KG1 (cell line): ENCODE data around the gene ECHDC3.

Source experiments
- DNase-seq: peaks from one replicate; lab custom pipeline; 2025; lab: John Stamatoyannopoulos, UW

Gene ECHDC3

DNA sequence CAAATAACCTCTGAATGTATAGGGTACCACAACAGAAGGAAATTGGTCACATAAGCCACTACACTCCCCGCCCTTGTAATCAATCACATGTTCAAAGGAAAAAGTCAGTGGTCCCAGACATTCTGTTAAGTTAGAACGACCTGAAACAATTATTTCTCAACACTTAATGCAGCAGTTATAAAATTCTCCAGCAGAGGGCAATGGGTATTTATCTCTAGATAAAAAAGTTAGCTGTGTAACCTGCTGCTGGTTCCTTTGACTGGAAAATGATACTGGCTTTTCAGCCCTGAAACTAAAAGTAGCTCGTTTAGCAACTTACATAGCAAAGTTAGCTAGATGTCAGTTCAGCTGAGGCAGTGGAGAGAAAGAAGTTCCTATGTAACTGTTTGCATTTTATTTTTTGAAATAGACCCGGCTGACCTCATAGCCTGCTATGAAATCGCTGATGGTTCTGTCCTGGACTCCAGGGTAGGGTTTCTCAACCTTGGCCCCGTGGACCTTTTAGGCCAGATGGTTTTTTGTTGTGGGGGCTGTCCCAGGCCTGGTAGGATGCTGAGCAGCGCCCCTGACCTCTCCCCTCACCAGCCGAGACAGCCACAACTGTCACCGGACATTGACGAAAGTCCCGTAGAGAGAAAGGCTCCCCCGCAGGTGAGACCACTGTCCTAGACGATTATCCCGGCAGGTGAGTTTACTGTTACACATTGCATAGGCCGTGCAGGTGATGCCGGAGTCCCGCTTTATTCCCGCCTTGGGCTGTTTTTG, 40.8 kb downstream of the ECHDC3 start:
- DNase-seq = peak; percentile 81

- DNase-seq = no peak
These were observed 41.3 kb downstream of the ECHDC3 start for GRCh38 chr10:11783558-11783865.

- no peak for DNase-seq
These were observed 45.2 kb downstream of the ECHDC3 start for GRCh38 chr10:11787374-11787773.

DNA sequence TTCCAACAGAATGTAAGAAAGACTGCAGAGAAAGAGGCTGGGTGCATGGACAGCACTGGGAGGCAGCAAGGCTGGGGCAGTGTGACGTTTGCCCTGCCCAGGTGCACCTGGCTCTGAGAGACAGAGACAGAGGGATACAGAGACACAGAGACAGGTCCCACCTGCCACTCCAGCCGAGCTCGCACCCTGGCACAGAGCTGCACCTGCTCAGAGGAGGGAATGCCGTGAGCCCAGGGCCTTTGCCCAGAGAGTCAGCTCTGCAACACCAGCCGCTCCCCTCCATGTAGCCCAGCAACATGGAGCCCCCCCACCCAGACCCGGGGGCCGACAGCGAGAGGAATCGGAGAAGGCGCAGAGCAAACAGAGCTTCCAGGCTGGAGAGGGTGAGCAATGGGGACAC, 45.7 kb downstream of the ECHDC3 start:
- no peak for DNase-seq

GRCh38 chr10:11789306-11789705, 47.1 kb downstream of the ECHDC3 start:
- no peak for DNase-seq

DNA sequence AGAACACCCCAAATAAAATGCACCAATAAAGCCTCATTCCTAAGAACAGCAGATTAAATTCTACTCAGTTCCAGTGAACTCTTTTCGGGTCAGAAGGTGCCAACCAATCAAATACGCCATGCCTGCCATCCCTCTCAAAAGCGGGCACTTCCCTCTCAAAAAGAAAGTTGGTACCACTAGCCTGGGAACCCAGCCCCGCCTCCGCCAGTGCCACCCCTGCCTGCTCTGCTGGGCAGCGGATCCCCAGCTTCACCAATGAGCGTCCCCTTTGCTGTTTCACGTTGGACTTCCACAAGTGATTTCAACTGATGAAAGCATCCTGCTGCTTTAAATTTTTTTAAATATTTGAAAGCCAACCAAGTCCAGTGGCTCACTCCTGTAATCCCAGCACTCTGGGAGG, 47.8 kb downstream of the ECHDC3 start:
- DNase-seq = no peak

GRCh38 chr10:11793762-11794479, 51.7 kb downstream of the ECHDC3 start:
- no peak for DNase-seq

- no peak for DNase-seq
These were observed 52.4 kb downstream of the ECHDC3 start for GRCh38 chr10:11794566-11794965.

GRCh38 chr10:11795101-11795920, 53.1 kb downstream of the ECHDC3 start:
- no peak for DNase-seq

GRCh38 chr10:11796474-11796873, 54.3 kb downstream of the ECHDC3 start:
- DNase-seq = no peak

GRCh38 chr10:11797281-11797680, 55.1 kb downstream of the ECHDC3 start:
- DNase-seq = no peak

GRCh38 chr10:11797847-11798633, 55.9 kb downstream of the ECHDC3 start:
- DNase-seq = no peak

DNA sequence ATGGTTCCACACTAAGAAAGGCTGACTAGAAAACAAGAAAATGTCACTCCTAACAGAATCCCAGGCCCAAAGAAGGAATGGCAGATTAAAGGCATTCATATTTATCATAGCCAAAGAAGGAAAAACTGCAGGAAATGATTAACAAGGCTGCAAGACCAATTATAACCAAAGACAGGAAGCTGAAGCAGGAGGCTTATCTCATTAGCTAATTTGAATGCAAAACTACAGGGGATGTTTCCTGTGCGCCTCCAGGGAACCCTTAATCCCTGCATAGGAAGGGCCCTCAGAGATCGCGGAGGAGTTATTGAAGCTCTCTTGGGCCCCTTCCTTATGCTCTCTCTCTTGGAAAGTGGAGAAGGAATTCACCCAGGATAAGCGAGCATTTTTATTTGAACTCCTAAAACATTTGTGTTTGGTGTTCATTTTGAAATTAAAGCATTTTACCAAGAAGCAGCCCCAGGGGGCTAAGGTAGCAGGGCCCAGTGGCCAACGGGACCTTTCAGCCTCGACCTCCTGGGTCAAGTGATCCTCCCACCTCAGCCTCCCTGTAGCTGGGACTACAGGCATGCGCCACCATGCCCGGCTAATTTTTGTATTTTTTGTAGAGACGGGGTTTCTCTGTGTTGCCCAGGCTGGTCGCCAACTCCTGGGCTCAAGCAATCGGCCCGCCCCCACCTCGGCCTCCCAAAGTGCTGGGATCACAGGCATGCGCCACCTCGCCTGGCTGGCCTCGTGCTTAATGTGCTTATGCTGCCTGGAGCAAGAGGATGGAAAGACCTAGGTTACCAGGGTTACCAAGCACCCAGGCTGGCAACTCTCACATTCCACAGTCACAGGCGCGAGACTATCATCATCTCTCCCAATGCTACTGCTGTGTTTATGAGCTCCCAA, 56.9 kb downstream of the ECHDC3 start:
- DNase-seq = no peak

- no peak for DNase-seq
These were observed 57.5 kb downstream of the ECHDC3 start for GRCh38 chr10:11799736-11800080.

- DNase-seq = no peak
These were observed 62.2 kb downstream of the ECHDC3 start for GRCh38 chr10:11804336-11804735.

GRCh38 chr10:11805792-11806191, 63.6 kb downstream of the ECHDC3 start:
- DNase-seq = no peak

- DNase-seq = no peak
These were observed 64.5 kb downstream of the ECHDC3 start for GRCh38 chr10:11806706-11807105.

- DNase-seq = no peak
These were observed 66.6 kb downstream of the ECHDC3 start for GRCh38 chr10:11808808-11809207.

- no peak for DNase-seq
These were observed 68.2 kb downstream of the ECHDC3 start for GRCh38 chr10:11810313-11810766.

- DNase-seq = no peak
These were observed 68.8 kb downstream of the ECHDC3 start for GRCh38 chr10:11810973-11811372.

DNA sequence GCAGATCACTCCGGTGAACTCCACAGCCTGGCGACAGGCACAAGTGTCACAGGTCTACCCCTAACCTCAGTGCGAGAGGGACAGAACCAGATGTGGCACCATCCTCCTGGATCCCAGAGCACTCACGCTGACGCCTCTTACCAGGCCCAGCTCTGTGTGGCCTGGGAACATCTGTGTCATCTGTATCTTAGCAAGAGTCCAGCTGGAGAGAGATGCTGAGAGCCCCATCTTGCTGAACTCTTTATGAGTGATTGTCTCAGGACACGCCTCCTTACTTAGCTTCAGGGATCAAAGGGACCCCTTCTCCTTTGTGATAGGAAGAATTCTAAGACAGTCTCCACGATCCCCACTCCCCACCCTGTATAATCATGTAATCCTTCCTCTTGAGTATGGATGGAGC, 71.0 kb downstream of the ECHDC3 start:
- no peak for DNase-seq
